Measurements from ENCODE around the gene CSH2.
"Not testable (repeated sequence)": the region's sequence is repeated elsewhere in the genome, so short reads cannot be mapped to it uniquely, and the experiment has no call there.

The CSH2 gene

GRCh38 chr17:63873577-63873976, at the start of gene CSH2:
TSS of gene CSH2 (minus strand) at chr17:63873677. CDS start at chr17:63873614, 63 bp downstream.
- not testable (repeated sequence) for DNase-seq

DNA sequence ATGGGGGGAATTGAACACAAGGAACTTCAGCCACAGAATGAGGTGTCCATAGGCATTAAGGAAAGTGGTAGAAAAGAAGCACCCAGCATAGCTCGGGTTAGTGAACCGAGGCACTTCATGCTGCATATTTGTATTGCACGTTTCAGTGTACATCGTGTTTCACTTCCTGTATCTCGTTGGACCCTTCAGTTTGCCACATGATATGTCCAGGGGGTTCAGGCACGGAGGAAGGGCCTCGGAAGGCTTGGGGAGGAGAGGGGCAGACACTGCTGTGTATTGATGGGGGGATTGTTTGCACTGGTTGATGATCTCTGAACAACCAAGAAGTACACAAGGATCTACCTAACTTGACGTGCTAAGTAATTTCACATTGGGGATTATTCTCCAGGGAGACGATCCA, 48.9 kb upstream of the CSH2 start:
- not testable (repeated sequence) for DNase-seq

DNA sequence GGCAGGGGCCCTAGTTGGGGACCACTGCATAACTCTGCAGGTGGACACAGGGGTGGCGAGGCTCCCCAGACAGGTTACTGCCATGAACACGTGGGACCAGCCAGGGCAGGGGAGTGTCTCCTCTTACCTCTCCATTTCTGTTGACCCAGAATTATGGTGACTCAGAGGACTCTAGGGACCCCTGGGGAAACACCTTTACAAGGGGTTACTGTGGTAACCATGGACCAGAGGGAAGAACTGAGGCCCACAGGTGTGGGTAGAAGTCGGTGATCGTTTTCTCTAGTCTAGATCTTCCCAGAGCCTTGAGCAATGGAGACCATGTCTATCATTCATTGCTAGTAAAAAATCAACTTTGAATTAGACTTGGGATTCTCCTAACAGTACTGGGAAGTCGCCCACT, 47.3 kb upstream of the CSH2 start:
- DNase-seq, result not testable (repeated sequence)

GRCh38 chr17:63920050-63920449, 46.6 kb upstream of the CSH2 start:
- not testable (repeated sequence) for DNase-seq

DNA sequence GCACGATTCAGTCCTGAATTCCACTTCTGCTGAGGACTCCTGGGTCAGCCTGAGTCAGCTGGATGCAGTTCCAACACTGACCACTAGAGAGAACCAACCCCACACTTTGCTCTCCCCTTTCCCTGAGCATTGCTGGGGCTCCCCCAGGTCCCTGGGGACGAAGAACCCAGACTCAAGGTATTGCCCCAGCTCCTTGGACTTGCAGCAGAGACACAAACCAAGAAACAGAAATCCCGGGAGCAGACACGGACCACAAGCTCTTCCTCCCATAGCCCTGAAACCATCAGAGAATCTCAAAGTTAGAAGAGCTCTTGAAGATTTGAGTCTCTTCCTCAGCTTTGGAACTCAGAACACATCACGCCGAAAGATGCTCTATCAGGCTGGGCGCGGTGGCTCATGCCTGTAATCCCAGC, 45.8 kb upstream of the CSH2 start:
- DNase-seq, result no peak

- DNase-seq, result not testable (repeated sequence)
These were observed 45.4 kb upstream of the CSH2 start, which contains the start of gene GH1 for GRCh38 chr17:63918789-63919305. TSS of gene GH1 (minus strand) at chr17:63918839. CDS start at chr17:63918776, 63 bp downstream.

DNA sequence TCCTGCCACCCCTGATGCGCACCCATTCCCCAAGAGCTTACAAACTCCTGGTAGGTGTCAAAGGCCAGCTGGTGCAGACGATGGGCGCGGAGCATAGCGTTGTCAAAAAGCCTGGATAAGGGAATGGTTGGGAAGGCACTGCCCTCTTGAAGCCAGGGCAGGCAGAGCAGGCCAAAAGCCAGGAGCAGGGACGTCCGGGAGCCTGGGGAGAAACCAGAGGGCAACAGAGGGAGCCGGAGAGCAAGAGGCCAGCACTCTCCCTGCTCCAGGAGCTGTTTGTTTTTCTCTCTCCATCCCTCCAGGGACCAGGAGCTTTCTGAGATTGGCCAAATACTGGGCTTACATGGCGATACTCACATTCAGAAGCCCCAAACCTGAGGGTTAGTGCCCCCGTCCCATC, 44.8 kb upstream of the CSH2 start:
- DNase-seq, result no peak

DNA sequence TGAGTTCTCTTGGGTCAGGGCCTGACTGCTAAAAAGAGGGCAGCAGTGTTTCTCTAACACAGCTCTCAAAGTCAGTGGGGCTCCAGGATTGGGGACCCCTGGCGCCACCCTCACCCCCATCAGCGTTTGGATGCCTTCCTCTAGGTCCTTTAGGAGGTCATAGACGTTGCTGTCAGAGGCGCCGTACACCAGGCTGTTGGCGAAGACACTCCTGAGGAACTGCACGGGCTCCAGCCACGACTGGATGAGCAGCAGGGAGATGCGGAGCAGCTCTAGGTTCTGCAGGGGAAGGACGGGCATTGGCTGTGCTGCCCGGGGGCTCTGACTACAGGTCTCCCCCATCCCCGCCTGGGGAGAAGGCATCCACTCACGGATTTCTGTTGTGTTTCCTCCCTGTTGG, 44.2 kb upstream of the CSH2 start:
- DNase-seq, result no peak

GRCh38 chr17:63917206-63917605, 43.7 kb upstream of the CSH2 start:
- DNase-seq, result not testable (repeated sequence)

GRCh38 chr17:63916566-63917185, 43.2 kb upstream of the CSH2 start:
- no peak for DNase-seq

DNA sequence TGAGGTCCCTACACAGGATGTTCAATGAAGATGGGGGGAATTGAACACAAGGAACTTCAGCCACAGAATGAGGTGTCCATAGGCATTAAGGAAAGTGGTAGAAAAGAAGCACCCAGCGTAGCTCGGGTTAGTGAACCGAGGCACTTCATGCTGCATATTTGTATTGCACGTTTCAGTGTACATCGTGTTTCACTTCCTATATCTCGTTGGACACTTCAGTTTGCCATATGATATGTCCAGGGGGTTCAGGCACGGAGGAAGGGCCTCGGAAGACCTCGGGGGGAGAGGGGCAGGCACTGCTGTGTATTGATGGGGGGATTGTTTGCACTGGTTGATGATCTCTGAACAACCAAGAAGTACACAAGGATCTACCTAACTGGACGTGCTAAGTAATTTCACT, 42.3 kb upstream of the CSH2 start:
- DNase-seq, result not testable (repeated sequence)

DNA sequence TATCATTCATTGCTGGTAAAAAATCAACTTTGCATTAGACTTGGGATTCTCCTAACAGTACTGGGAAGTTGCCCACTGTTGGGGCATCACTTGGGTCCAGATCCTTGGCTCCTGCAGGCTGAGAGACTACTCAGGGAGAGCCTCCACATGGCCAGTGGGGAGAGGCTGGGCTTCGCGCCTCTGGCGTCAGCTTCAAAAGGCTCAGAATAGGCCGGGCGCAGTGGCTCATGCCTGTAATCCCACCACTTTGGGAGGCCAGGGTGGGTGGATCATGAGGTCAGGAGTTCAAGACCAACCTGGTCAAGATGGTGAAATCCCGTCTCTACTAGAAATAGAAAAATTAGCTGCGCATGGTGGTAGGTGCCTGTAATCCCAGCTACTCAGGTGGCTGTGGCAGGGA, 41.0 kb upstream of the CSH2 start:
- DNase-seq, result no peak

DNA sequence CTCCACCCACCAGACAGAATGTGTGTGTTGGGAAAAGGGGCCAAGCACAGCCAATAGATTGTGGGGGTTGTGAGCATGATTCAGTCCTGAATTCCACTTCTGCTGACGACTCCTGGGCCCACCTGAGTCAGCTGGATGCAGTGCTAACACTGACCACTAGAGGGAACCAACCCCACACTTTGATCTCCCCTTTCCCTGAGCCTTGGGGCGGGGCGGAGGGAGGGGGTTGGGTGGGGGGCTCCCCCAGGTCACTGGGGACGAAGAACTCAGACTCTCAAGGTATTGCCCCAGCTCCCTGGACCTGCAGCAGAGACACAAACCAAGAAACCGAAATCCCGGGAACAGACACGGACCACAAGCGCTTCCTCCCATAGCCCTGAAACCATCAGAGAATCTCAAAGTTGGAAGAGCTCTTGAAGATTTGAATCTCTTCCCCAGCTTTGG, 38.2 kb upstream of the CSH2 start:
- DNase-seq, result no peak

DNA sequence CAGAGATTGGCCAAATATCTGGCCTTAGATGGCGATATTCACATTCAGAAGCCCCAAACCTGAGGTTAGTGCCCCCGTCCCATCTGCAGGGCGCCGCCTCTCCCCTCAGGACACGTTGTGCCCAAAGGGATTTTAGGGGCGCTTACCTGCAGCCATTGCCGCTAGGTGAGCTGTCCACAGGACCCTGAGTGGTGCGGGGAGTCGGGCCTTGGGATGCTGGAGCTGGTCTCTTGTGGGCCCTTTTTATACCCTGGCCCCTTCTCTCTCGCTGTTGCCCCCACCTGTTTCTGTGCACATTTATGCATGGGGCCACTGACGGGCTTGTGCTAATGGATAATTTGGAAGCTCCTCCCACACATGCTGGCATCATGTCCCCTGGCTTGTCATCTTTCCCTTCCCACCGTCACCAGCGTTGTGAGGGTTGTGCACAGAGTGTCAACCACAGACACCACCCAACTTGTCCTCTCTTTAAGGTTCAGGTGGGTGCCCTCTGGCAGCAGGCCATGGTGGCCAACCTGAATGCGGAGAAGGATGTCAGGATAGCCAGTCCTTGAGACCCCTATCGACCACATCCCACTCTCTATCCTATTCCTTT, 37.7 kb upstream of the CSH2 start, which contains the start of gene CSHL1:
Gene CSHL1, minus strand, starts transcription at position 218 of the 595 bp plus-strand sequence. Its CDS starts 62 bp downstream, at position 156.
- DNase-seq, result no peak

DNA sequence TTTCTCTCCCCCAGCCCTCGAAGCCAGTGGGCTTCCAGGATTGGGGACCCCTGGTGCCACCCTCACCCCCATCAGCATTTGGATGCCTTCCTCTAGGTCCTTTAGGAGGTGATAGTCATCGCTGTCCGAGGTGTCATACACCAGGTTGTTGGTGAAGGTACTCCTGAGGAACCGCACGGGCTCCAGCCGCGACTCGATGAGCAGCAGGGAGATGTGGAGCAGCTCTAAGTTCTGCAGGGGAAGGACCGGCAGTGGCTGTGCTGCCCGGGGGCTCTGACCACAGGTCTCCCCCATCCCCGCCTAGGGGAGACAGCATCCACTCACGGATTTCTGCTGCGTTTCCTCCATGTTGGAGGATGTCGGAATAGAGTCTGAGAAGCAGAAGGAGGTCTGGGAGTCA, 36.6 kb upstream of the CSH2 start:
- no peak for DNase-seq

DNA sequence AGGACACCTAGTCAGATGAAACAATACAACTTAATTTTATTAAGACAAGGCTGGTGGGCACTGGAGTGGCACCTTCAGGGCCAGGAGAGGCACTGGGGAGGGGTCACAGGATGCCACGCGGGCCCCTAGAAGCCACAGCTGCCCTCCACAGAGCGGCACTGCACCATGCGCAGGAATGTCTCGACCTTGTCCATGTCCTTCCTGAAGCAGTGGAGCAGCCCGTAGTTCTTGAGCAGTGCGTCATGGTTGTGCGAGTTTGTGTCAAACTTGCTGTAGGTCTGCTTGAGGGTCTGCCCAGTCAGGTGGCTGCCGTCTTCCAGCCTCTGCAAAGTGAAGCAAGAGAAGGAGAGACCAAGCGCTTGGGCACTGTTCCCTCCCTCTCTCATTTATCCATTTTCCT, 36.1 kb upstream of the CSH2 start:
- DNase-seq, result not testable (repeated sequence)

- not testable (repeated sequence) for DNase-seq
These were observed 33.8 kb upstream of the CSH2 start for GRCh38 chr17:63907161-63907778.

- not testable (repeated sequence) for DNase-seq
These were observed 31.3 kb upstream of the CSH2 start for GRCh38 chr17:63904796-63905195.

DNA sequence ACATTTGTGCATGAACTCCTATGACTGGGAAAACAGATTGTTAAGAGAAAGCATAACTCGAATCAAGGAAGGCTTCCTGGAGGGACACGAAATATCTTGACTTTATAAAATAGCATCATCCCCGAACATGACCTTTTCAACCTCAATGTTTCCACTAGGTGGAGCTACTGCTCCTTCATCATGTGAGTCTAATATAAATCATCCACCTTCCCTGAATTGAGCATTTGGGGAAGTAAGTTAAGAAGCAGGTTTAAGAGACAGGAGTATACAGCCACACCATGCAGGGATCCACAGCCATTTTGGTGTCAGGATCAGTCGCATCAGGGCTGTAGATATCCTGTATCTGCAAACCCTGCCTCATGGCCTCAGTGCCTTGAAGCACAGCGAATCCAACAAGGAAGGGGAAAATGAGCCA, 30.3 kb upstream of the CSH2 start:
- DNase-seq, result not testable (repeated sequence)

- DNase-seq, result not testable (repeated sequence)
These were observed 28.5 kb upstream of the CSH2 start for GRCh38 chr17:63901971-63902370.

- DNase-seq, result not testable (repeated sequence)
These were observed 25.7 kb upstream of the CSH2 start for GRCh38 chr17:63898899-63899798.

GRCh38 chr17:63896524-63897354, 23.3 kb upstream of the CSH2 start, which contains the start of gene CSH1:
TSS of gene CSH1 (minus strand) at chr17:63896574. CDS start at chr17:63896511, 63 bp downstream.
- DNase-seq, result not testable (repeated sequence)
